Activated CD4-positive, alpha-beta T cell treated with anti-CD3 and anti-CD28 coated beads for 4 hours (primary cell): ENCODE measurements around the gene PLEKHG7.

ENCODE experiments used
- DNase-seq, 2 donors: peaks; one replicate each; pipeline ENCODE4 v3.0.0-alpha.2; 2020

Gene PLEKHG7

DNA sequence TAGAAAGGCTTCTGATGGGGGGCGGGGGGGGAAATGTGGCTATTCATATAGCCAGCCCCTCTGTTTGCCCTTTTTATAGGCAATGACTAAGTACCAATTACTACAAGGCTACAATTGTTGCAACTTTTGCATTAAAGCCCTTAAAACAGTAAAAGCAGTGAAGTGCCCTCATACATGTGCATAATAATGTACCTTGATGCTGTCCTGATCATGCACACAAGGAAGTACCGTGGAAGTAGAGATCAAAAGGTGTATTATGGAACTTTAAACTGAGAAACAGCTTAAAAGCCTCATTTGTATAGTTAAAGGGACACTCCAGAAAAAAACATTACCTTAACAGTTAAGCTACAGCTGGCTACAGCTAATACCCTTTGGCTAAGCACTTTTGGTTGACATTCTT lies 111.8 kb downstream of the PLEKHG7 start:
- DNase-seq: no peak

DNA sequence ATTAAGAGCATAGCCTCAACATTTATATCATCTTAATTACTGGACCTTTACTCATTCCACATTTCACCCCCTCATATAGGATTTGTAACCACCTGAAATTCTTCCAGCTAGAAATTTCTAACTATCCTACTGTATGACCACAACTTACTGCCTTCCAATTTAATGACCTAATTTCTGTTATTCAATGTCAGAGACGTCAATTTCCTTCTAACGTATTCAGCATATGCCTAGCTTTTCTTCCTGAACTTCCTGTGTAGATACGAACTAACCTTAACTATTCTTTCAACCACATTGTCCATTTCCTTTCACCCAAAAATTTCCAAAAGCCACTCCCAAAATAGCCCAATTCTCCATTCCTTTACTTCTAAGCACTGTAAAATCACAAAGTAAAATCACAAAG lies 118.4 kb downstream of the PLEKHG7 start:
- DNase-seq: no peak
